Amniotic epithelial cell (primary cell): ENCODE measurements around the gene DNLZ.
A peak's percentile ranks its signal among the peaks of the same experiment; 100 is the strongest.
"Not testable (repeated sequence)": the region's sequence is repeated elsewhere in the genome, so short reads cannot be mapped to it uniquely, and the experiment has no call there.

Experiments
- DNase-seq: peaks from one replicate; pipeline ENCODE4 v3.0.0-alpha.2; 2010; ENCODE audit warnings: low read depth

Gene DNLZ

DNA sequence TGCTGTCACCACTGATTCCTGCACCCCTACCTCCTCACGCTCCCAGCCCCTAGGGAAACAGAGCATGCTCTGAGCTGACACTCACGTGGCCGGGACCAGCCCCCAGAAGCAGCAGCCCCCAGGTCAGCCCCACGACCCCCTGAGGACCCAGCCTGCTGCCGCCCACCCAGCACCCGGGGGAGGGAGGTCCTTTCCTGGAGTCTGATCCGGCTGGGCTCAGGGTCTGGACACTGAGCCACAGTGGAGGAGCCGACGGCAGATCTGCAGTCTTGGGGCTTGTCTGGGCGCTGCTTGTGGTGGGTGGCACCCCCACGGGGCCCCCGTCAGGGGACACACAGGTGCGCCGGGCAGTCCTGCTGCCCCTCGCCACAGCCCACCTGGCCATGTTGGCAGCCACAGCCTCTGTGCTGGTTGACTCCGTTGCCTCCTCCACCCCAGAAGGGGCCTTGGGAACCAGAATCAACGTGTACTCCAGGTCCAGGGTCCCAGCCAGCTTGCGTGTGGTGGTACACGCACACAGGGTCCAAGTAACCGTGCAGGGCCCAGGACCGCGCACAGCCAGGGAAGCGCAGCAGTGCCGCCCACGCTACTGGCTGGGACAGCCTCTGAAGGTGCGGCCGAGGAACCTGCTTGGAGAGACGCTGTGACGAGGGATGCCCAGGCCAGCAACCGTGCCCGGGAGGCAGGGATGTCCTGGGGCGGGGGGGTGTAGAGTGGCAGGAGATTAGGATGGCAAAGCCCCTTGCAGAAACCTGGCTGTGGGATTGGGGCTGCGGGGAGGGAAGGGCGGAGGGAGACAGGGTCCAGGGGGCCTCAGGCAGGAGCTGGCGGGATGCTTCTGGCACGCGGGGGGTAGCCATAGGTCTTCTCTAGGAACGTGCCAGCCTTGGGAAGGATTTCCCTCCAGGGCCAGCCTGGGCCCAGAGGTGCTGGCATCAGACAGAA lies 3.5 kb downstream of the DNLZ start:
- no peak for DNase-seq

DNA sequence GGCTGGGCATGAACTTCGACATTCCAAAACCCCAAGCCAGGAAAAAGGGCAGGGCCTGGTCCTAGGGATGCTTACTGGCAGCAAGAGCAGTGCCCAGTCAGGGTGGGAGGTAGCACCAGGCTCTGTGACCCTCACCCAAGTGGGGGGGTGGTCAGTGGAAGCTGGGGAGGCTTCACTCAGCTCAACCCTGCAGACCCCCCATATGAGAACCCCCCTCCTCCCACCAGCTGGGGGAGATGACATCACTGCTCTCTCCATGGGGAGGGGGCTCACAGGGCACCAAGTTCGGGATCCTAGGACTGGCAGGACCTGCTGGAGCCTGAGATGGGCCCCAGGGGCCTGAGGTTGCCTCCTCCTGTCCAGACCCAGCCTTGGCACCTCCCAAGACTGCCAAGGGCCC lies 4.7 kb downstream of the DNLZ start:
- DNase-seq: no peak

DNA sequence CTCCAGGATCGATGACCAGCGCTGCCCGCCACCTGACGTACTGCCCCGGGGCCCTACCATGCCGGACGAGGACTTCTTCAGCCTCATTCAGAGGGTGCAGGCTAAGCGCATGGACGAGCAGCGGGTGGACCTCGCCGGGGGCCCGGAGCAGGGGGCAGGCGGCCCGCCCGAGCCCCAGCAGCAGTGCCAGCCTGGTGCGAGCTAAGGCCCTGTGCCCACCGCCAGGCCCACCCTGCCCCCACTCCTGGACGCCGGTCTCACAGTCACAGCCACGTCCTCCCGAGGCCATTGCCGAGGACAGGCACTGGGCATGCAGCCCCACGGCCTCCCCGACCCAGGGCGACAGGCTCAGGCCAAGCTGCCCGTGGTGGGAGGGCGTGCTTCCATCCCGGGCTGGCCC lies 5.5 kb downstream of the DNLZ start:
- DNase-seq: no peak

DNA sequence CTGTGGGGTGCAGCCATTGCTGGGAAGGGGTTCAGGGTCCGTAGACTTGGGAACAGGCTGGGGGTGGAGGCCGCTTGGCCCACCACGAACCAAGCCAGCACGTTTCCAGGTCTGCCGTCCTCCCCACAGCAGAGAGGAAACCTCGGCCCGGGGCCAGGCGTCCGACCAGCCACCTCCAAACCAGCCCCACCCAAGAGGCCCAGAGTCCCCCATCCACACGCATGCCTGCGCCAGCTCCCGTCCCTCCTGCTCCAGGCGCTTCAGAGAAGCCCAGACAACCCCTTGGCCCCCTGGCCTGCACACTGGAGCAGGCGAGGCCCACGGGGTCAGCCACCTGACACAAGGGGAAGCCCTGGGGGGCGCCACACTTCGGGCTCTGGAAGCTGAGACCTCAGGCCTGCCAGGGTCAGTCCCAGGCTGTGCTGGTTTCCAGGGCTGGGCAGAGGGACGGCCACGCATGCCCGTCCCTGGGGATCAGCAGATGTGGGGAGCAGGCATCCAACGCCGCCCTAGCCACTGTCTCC lies 6.3 kb downstream of the DNLZ start:
- DNase-seq: no peak

DNA sequence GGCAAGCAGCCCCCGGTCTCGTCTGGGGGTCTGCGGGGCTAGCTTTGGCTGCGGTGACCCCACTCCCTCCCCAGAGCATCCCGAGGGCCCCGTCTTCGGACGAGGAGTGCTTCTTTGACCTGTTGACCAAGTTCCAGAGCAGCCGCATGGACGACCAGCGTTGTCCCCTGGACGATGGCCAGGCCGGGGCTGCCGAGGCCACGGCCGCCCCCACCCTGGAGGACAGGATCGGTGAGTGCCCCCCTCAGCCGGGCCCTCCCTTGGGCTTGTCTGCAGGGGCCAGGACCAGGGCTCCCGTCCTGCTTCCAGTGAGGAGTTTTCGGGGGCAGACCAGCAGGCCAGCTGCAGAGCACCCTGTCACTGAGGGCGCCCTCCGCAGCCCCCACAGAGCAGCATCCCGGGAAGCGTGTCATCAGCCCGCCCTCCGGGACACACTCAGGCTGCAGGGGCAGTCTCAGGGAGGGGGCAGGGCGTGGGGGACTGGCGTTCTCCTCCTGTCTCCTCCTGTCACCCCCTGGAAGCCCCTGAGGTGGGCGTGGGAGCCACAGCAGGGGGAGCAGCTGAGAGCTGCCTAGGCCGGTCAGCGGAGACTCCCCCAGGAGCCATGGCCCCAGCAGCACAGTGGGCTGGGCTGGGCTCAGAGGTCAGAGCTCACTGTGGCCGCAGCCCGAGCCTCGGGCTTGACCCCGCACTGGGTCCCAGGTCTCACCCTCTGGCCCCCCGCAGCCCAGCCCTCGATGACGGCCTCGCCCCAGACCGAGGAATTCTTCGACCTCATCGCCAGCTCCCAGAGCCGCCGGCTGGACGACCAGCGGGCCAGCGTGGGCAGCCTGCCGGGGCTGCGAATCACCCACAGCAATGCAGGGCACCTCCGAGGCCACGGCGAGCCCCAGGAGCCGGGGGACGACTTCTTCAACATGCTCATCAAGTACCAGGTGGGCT lies 7.7 kb downstream of the DNLZ start:
- DNase-seq: no peak

DNA sequence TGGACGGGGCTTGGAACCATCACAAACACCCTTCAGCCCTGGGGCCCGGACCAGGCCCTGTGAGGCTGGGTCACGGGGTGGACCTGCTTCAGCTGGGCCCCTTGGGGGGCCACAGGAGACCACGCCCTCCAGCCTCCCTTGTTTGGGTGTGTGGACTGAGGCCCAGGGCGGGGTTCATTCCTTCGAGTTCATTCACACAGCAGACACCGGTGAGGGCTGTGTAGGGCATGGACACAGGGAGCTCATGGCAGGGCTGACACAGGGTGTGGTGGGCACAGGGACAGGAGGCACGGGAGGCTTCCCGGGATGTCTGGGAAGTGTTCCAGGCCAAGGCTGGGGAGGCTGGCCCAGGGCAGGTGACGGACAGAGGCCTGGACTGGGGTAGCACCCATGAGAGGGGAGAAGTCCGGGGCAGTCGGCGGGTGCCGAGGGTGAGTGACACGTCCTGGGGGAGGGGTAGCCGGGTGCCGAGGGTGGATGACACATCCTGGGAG lies 8.9 kb downstream of the DNLZ start:
- peak; percentile 16 for DNase-seq

DNA sequence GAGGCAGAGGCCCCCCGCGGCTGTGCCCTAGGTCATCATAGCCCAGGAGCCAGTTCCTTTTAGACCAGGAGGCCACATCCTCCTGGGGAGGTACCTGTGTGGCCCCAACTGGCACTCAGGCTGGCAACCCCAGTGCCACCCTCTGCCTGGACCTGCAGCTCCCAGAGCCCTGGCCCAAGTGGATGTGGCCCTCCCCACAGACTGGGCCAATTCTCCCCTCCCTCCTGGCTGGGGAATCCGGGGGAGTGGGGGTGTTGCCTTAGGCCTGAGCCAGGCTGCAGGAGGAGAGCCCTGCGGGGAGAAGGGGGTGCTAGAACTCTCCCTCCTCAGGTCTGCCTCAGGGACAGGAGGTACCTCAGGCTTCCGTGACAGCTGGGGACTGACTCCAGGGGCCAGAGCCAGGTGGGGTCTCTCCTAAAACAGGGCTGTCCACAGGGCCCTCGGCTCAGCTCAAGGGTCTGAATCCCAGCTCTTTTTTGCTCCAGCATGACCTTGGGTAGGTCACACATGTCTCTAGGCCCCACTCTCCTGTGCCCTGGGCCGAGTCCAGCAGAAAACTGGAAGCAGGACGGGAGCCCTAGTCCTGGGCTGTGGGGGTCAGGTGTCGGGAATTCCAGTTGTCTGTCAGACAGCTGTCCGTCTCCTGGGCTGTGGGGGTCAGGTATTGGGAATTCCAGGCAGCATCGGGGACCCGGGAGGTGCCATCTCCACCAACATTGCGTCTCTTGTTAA lies 9.6 kb downstream of the DNLZ start:
- DNase-seq: peak; percentile 29

DNA sequence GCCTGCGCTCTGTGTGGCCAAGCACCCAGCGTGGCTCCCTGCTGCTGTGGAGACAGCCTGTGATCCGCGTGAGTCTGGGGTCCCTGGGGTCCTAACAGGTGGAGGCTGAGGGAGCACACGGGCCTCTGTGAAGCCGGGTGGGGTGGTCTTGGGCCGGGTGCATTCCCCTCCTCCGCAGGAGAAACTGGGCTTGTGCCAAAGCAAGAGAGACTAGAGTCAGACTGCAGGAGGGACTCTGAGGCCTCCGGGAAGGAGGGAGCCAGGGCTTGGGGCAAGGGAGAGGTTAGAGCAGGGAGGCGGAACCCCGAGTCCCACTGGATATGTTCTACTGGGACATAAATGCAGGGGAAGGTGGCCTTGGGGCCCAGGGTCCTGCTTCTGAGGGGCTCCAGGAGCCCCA lies 10.5 kb downstream of the DNLZ start:
- DNase-seq: no peak

DNA sequence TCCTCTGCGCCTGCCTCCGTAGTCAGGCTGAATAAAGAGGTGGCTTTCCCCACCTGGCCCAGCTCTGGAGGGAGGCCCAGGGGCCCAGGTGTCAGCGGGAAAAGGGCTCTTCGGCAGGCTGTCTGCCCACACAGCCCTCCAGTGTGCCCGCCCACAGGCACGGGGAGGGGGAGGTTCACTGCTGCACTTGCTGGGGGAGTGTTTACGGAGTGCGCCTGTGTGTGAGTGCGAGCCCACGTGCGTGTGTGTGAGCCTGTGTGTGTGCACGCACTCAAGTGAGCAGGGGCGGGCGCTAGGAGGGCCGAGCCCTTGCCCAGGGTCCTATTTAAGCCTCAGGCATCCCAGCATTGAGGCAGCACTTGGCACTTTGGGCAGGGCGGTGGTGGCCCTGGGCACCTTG lies 10.9 kb downstream of the DNLZ start:
- DNase-seq: peak; percentile 33

DNA sequence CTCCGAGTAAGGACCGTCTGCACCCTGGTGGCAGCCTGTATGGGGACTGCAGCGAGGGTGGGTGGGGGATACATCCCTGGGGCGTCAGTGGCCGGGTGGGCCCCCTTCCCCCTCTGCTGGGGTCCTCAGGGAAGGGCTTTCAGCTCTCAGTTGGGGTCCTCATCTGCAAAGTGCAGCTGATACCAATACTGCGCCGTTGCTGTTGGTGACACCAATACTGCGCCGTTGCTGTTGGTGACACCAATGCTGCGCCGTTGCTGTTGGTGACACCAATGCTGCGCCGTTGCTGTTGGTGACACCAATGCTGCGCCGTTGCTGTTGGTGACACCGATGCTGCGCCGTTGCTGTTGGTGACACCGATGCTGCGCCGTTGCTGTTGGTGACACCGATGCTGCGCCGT lies 11.7 kb downstream of the DNLZ start:
- DNase-seq: not testable (repeated sequence)

DNA sequence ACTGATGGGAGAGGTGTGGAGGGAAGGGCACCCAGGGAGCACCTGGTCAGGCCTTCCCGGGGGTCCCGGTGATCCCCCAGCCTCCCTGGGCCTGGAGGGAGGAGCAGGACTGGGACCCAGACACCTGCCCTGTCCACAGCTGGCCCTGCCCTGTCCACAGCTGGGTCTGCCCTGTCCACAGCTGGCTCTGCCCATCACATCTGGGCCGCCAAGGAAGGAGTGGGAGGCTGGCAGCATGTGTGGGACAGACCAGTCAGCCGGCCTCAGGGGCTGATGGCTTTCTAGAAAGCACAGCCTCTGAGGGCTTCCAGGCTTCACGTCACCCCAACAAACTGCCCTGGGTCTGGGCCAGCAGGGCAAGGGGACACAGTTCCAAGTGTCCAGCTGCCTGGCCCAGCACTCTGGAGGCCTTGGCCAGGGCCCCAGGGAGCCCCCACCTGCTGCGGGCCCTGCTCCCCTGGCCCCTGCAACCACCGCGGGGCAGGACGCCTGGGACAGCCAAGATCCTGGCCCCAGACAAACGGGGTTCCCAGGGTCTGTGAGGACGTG lies 12.2 kb downstream of the DNLZ start:
- no peak for DNase-seq

DNA sequence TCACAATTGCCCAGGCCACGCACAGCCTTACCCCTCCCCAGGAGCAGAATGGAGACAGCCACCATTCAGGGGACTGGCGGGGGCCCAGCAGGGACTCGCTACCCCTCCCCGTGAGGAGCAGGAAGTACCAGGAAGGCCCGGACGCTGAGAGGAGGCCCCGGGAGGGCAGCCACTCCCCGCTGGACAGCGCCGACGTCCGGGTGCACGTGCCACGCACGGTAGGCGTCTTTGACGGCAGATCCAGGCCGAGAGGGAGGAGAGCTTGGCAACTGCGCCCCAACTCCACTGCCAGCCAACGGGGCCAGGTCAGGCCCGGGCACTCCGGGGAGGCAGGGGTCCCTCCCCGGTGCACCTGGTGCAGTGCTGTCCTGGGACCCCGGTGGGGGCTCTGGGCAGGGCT lies 14.0 kb downstream of the DNLZ start:
- no peak for DNase-seq

DNA sequence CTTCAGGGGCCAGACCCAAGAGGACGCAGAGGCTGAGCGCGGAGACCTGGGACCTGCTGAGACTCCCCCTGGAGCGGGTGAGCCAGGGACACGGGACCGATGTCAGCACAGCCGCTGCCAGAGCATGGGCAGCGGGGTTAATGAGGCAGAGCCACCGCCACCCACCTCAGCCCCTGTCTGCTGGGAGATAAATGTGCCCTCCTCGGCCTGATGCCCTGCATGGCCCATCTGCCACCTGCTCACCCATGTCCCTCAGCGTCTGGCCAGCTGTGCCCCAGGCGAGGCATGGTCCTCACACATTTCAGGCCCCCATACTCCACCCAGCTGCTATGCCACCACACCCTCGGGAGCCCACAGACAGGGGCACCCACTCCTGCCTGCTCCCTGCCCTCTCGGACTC lies 14.9 kb downstream of the DNLZ start:
- no peak for DNase-seq

DNA sequence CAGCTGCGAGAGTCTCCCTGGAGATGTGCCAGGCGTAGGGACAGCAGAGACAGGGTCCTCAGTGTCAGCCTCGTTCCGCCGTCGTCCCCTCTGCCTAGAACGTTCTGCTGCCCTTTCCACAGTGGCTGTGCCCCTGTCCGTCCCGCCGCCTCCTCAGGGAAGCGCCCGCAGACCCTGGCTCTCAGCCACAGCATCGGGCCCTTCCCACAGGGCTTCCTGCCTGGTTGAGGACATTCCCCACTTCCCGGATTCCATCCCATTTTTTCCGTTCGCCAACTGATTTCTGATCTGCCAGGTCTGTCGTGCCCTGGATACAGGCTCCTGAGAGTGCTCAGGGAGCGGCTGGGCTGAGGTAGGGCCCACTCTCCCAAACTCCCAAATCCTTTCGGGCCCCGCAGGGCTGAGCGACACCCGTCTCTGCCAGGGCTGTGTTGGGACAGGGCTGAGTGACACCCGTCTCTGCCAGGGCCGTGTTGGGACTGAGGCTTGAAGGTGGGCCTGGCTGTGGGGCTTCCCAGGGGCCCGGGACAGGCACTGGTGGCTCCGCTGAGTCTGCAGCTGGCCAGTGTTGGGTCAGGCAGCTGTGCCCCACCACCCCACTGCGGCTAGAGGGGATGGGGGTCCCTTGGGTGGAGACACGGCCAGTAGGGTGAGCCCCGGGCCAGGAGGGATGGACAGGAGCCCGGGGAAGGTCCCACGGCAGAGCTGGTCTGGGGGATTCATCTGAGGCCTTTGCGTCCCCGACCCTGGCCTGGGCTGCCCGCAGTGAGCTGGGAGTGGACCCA lies 15.9 kb downstream of the DNLZ start:
- no peak for DNase-seq

DNA sequence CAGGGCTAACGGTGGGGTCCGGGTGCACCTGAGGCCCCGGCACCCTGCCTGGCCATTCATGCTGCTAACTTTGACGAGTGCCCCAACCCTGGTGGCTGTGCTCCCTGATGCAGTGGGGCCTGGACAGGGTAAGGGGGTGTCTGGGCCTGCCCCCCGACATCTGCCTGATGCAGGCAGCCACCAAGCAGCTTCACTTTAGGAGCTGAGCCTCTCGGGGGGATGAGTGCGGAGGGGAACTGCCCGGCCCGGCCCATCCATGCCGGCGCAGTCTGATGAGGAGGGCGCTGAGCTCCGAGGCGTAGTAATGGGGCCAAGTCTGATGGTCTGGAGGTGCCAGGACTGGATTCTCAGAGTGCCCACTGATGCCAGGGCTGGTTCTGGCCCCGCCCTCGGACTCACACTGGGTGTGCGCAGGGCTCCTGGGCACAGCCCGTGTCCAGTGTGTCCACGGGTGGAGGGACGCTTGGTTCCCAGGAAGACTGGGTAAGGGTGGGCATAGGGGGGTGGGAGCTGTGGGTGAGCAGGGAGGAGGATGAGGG lies 16.5 kb downstream of the DNLZ start:
- DNase-seq: no peak

DNA sequence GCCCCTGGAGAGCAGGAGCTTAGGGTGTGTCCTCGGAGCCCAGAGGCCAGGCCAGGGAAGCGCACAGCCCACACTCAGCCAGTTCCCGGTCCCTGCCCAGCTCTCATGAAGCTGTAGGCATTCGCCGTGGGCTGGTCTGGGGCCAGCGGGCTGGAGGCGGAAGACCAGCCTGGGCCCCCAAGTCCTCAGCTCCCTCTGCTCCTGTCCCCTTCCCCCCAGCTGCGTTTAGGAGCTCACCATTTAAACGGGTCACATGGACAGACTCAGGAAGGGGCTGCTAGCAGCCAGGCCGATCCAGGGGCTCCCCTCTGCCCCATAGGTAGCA lies 17.4 kb downstream of the DNLZ start:
- DNase-seq: no peak

DNA sequence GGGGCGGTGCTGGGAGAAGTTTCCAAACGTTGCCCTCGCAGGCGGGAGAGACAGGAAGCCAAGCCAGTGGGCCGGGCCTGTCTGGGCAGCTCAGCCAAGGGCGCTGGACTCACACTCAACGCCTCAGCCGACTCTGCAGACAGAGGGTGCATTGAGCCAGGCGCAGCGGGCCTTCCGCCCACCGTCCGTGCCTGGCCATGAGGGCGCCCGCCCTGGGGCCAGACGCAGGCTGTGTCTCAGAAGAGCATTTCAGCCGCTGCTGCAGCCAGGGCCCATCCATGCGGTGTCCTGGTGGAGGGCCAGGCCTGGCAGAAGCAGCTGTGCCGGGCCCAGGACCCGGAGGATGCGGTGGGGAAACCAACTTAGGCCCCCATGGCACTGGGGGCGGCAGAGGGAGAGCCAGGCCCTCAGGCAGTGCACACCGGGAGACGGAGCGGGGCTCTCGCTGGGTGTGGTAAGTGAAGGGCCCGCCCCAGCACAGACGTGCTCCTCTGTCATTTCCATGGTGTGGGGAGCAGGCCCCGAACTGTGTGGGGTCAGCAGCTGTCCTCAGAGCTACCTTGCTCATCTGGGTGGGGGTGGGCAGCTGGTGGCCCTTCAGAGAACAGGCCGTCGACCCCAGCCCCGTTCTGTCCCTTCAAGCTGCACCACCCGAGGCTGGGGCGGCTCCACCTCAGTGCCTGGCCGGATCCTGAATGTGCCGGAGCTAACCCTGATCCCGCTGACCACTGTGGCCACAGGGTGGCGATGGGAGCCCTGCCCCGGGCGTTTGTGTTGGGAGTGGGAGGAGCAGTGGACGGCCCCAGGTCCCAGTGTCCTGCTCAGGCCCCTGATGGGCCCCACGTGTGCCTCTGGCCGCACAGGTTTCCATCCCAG lies 18.0 kb downstream of the DNLZ start:
- DNase-seq: peak; percentile 34

DNA sequence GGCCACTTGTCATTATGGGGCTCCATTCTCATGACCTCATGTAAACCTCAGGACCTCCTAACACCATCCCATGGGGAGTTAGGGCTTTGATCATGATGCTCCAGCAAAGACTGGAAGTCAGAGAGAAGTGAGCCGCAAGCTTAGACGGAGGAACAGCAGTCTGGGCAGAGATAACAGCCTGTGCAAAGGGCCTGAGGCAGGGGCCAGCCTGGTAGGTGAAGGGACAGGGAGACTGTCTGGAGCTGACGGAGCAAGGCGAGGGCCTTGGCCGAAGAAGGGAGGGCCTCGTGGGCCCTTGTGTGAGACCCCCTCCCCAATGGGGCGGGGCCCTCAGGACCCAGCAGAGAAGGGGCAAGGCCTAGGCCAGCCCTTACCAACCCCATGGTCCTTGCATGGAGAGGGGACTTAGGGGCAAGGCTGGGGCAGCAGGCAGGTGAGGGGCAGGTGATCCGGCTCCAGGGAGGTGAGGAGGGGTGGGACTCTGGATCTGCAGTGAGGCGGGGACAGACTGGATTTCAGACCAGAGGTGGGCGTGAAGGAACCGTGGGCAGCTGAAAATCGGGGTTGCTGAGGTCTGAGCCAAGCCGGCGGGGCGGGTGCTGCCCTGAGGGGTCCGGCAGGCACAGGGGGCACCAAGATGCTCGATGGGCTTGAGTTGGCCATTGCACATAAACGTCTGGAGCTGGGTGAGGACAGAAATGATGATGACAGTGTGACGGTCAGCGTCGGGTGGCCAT lies 18.8 kb downstream of the DNLZ start:
- DNase-seq: no peak

DNA sequence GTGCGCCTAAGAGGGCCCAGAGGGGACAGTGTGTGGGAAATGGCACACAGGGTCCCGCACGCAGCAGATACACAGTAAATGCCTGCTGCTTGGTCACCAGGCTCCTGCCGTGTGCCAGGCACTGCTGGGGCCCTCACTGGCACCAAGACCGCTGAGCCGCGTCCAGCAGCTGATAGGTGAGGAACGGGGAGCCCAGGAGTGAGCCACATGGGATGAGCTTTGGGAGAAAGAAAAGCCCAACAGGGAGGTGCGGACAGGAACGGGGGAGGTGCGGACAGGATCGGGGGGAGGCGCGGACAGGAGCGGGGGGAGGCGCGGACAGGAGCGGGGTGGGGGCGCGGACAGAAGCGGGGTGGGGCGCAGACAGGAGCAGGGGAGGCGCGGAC lies 19.7 kb downstream of the DNLZ start:
- DNase-seq: no peak
